ENCODE data around the gene PITX1. TPM values are rescaled to one million over a fixed set of nuclear protein-coding genes. Genes with fewer than 3 reads are reported as not detected.
"Not testable (repeated sequence)": the region's sequence is repeated elsewhere in the genome, so short reads cannot be mapped to it uniquely, and the experiment has no call there.

Gene PITX1
- total RNA-seq, 1 experiment from 2014 or later = 60.2 TPM

DNA sequence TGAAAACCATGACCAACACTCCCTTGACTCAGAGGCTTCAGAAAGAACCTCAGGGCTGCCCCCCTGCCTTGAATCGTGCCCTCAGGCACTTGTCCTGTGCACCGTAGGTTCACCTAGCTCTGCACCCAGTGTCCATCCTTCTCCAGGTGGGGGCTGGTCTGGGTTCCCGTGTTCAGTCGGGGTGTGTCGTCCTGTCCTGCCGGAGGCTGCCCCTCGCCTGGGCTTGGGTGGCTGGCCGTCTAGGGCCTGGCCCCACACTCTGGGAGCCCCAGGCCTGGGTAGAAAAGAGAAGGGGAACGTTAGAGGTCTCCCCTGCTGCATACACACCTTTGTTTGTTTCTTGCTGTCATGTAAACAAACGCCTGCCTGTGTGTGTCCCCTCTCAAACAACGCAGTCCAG is 37.0 kb downstream of the PITX1 start:
- in situ Hi-C loops (cut with HindIII; ENCODE audit: low sequenced_read_pairs) = no loop called here
- no peak for DNase-seq (ENCODE audit: low spot score)

DNA sequence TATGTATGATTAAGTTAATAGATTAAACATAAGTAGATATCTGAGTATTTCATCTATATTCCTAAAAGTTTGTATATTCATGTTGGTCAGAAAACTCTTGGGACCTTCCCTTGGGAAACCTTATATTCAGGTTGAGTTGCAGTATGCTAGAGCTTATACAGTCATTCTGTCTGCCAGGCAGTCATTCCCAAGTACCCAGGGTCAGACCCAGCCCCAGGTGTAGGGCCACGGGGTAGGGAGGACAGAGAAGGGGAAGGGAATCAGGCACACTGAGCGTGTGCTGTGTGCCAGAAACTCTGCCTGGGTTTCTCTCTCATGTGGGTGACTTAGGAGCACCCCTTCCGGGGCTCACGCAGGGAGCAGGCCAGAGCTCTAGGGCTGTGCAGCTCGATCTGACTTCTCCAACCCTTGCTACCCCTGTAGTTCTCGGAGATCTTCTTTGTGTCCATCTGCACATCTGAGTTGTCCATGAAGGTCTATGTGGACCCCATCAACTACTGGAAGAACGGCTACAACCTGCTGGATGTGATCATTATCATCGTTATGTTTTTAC is 38.1 kb downstream of the PITX1 start:
- in situ Hi-C loops (cut with HindIII; ENCODE audit: low sequenced_read_pairs) = no loop called here
- no peak for DNase-seq (ENCODE audit: low spot score)

DNA sequence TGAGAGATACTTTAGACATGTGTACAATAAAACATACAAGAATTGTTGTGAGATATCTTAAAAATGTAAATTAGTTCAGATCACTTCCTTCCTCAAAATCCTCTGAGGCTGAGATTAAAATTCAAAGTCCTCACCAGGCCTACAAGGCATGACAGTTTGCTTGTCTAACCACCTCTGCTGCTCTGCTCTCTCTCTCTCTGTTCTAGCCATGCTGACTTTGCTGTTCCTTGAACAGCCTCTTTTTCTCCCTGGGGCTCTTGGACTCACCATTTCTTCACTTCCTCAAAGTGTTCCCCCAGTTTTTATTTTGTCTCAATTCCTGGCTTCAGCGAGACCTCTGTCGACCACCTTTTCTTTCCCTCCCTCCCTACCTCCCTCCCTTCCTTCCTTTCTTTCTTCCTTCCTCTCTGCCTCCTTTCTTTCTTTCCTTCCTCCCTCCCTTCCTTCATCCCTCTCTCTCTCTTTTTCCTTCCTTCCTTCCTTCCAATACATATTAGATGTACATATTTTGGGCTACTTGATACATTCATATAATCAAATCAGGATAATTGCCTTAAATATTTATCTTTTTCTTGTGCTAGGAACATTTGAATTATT is 39.4 kb downstream of the PITX1 start:
- DNase-seq (ENCODE audit: low spot score) = no peak

DNA sequence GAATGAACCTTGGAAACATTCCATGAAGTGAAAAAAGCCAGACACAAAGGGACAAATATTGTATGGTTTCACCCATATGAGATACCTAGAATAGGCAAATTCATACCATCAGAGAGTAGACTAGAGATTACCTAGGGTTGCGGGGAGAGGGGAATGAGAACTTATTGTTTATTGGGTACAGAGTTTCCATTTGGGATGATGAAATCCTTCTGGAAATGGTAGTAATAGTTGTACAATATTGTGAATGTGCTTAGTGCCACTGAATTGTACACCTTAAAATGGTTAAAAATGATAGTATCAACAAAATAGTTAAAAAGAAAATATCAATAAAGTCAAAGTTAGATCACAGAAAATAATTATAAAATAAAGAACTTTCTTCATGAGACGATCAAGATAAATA is 40.9 kb downstream of the PITX1 start:
- in situ Hi-C loops (cut with HindIII; ENCODE audit: low sequenced_read_pairs) = no loop called here
- DNase-seq (ENCODE audit: low spot score) = no peak

More for the DNA sequence above, 39.4 kb downstream of the PITX1 start:
- in situ Hi-C loops (cut with HindIII; ENCODE audit: low sequenced_read_pairs) = no loop called here

DNA sequence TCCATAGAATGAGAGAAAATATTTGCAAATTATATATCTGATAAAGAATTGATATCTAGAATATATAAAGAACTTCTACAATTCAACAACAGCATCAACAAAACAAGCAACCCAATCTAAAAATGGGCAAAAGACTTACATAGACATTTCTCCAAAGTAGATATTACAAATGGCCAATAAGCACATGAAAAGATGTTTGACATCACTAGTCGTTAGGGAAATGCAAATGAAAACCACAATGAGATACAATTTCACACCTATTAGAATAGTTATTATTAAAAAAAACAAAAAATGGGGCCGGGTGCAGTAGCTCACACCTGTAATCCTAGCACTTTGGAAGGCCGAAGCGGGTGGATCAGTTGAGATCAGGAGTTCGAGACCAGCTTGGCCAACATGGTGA is 41.9 kb downstream of the PITX1 start:
- DNase-seq (ENCODE audit: low spot score) = no peak
- in situ Hi-C loops (cut with HindIII; ENCODE audit: low sequenced_read_pairs) = no loop called here

DNA sequence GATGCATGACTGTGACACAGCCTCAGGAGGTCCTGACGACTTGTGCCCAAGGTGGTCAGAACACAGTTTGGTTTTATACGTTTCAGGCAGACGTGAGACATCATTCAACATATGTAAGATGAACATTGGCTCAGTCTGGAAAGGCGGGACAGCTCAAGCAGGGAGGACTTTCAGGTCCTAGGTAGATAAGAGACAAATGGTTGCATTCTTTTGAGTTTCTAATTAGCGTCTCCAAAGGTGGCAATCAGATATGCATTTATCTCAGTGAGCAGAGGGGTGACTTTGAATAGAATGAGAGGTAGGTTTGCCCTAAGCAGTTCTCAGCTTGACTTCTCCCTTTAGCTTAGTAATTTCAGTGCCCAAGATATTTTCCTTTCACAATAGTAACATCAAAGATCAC is 43.8 kb downstream of the PITX1 start:
- in situ Hi-C loops (cut with HindIII; ENCODE audit: low sequenced_read_pairs) = not testable (repeated sequence)

DNA sequence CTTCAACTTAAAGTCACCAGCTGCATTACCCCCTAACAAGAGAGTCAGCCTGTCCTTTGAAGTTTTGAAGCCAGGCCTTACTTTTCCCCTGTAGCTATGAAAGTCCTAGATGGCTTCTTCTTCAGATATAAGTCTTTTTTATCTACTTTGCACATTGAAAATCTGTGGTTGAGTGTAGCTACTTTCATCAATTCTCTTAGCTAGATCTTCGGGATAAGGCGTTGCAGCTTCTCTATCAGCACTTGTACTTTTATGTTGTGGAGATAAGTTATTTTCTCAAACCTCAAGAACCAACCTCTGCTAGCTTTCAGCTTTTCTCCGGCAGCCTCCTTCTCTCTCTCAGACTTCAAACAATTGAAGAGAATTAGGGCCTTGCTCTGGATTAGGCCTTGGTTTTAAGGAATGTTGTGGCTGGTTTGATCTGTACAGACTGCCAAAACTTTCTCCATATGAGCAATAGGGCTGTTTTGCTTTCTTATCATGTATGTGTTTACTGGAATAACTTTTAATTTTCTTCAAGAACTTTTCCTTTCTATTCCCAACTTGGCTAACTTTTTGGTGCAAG is 44.7 kb downstream of the PITX1 start:
- no peak for DNase-seq (ENCODE audit: low spot score)
- in situ Hi-C loops (cut with HindIII; ENCODE audit: low sequenced_read_pairs) = no loop called here

More for the DNA sequence above, 43.8 kb downstream of the PITX1 start:
- DNase-seq (ENCODE audit: low spot score) = not testable (repeated sequence)

DNA sequence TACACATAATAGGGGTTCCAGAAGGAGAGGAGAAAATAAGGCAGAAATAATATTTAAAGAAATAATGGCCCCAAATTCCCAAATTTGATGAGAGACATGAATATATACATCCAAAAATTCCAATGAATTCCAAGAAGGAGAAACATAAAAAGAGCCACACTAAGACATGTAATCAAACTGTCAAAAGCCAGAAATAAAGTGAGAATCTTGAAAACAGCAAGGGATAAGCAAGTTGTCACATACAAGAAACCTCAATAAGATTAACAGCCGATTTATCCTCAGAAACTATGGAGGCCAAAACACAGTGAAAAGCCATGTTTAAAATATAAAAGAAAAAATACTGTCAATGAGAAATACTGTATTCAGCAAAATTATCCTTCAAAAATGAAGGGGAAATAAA is 51.8 kb downstream of the PITX1 start:
- no peak for DNase-seq (ENCODE audit: low spot score)
- in situ Hi-C loops (cut with HindIII; ENCODE audit: low sequenced_read_pairs) = no loop called here

DNA sequence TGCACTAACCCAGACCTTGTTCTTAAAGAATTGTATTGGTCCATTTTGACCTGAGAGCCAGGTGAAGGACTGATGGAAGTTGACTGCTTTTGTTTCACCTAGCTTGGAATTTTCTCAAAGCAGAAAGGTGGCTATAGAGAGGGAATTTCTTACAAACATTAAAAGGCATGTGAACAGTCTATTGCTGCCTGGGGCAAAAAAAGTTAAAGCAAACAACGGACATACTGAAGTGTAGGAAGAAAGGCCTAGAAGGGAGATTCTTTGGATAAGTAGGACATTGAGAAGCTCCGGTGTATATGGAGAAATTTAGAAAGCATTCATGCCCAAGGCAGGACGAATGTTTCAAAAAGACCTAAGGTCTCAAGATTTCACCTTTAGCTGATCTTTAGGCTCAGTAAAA is 54.6 kb downstream of the PITX1 start:
- in situ Hi-C loops (cut with HindIII; ENCODE audit: low sequenced_read_pairs) = no loop called here
- no peak for DNase-seq (ENCODE audit: low spot score)

Other genes with a start within 250 kb of the PITX1 start
- 16.0 and 22.7 TPM in 2 replicates for gene C5orf24, start 188.3 kb downstream of the PITX1 start, total RNA-seq (2014; rRNA removed; shearing (Covaris generic))
- 51.4 and 81.3 TPM in 2 replicates for gene TXNDC15, start 159.9 kb downstream of the PITX1 start, total RNA-seq (2014; rRNA removed; shearing (Covaris generic))
- gene PCBD2, start 129.1 kb downstream of the PITX1 start, total RNA-seq (2014; rRNA removed; shearing (Covaris generic)) = 4.0 and 12.7 TPM in 2 replicates
- gene CATSPER3, start 66.3 kb downstream of the PITX1 start, total RNA-seq (2014; rRNA removed; shearing (Covaris generic)) = not detected in 2 replicates